Putamen (tissue), 1 donor: Measurements from ENCODE around the gene KLHL29.

Experiments used
- DNase-seq: peaks from one replicate; pipeline ENCODE4 v3.0.0-alpha.2; 2016; ENCODE audit warnings: low spot score

The KLHL29 gene

DNA sequence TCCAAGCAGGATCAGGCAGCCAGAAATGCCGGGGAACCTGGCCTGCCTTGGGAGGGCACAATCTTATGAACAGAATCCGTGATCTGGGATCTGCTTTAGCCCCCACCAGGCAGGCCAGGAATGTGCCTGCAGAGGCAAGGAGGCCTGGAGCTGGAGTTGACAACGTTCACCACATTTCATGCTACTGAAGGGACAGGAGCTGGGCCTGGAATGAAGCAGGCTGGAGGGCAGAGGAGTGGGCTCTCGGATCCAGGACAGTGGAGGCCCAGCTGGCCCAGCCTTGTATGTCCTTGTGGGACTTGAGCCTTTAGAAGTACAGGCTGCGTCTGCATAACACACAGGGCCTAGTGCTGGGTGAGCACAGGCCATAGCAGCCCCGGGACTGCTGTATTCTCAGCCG lies 91.8 kb downstream of the KLHL29 start:
- no peak for DNase-seq

DNA sequence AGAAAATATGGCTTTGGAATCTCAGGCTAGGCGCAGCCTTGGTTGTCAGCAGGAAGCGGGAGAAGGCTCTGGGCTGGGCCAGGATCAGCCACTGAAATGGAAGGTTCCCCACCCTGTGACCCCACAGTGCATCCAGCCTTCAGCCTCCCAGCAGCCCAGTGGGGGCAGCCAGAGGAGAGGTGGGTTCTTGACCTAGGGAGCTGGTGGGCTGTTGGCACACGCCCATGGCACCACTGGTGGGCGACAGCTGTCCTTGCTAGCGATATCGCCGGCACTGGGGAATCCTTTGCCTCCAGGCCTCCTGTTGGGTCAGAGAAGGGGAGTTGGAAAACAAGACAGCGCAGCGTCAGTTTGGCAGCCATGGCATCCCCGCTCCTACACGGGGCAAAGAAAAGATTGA lies 92.4 kb downstream of the KLHL29 start:
- no peak for DNase-seq

DNA sequence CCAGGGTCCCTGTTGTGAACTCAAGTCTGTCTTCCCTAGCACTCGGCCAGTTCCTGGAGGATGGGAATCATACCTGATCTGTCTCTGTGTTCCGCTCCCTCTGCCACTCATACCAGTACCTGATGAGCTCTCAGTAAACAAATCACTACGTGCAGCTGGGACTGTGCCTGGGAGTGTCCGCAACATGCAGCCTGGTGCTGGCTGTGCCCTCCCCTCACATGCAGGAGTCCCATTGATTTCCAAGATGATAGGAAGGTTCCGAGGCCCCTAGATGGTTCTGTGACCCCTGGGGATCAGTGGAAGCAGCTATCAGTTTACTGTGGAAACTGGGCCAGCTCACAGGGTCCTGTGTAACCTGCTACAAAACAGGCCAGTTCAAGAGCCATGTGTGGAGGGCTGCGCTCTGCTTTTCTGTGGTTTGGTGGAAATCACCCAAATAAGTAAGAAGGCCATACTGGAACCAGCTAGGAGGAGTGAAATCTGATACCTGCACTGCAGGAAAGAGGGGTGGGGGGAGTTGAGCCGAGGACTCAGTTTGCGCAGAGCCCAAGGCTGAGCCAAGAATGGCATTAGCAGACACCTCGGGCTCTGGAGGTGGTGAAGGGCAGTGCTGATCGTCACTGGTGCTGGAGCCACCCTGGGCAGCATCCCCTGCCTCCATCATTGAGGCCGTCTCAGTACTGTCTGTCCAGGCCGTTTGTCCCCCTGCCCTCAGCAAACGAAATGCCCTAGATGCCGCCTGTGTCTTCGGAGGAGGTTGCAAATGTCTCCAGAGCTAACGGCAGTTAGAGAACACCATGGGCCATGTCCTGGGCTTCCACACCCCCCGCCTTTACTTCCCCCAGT lies 93.3 kb downstream of the KLHL29 start:
- DNase-seq, result no peak

DNA sequence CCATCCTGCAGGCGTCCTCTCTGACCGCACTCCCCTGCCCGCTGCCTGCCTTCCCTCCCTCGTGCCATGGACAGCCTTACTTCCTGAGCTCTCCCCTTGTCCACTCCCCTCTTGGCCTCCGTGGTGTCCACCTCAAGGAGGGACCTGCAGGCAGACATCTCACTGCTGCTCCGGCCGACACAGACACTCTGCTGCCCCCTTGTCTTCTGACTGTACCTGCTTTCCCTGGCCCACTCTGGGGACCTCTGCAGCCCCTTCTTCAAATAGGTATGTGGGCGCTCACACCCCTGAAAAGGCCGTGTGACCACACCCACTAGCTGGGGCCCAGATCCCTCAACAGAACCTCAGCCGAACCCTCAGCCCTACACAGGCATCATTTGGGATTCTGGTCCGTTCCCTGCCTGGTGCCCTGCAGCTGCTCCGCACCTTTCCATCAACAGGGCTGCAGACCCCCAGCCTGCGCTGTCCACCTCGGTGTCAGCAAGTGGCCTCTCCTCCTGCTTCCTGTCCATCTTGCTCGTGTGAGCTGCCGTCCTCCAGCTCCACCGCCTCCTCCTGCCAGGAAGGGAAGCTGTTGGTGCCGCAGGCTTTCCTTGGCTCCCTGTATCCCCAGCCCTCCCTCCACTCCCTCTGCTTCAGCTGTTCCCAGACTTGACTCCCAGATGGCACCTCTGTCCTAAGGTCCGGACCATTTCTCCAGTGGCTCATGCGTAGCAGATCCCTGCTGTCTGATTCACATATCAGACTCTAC lies 94.1 kb downstream of the KLHL29 start:
- DNase-seq, result no peak

DNA sequence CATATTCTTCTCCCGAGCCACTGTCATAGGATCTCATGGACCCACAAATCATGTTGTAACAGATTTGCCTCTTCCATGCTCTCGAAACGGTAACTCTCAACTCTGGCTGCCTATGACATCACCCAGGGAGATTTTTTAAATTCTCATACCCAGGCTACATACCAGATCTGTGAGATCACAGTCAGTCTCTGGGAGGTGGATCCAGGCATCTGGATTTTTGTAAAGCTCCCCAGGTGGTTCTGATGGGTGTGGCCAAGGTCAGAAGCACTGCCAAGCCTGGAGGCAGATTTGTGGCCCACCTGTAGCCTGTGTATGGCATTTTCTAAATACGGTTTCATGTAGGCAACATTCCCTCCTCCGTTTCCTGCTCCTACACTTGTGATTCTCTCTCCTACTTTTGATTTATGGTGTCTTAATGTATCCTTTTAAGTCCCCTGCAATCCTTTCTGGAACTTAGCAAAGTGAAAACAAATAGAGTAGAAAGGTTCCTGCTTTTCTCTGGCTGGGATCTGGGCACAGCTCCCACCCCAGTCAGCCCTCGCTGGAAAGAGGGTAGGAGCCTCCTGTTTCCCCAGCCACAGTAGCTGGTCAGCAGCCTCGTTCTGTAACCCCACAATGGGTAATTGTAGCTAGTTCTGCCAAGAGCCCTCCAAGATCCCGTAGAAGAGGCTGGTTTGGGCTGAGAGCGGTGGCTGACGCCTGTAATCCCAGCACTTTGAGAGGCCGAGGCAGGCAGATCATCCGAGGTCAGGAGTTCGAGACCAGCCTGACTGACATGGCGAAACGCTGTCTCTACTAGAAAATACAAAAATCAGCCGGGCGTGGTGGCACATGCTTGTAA lies 96.2 kb downstream of the KLHL29 start:
- DNase-seq, result no peak

DNA sequence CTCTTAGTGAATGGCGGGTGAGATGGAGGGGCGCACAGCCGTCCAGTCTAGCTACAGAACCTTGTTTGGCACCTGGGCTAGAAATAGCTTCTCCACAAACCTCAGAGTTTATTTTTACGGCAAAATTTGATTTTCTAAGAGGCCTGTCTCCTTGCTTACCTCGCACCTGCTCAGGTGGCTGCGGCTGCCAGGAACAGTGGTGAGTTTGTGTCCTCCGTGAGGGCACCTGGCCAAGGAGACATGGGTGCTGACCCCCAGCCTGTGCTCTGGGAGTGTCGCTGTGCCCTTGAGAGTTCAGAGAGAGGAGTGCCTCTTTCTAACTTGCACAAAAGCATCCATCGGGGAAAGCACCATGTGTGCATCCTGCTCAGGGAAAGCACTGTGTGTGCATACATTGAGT lies 97.2 kb downstream of the KLHL29 start:
- no peak for DNase-seq

DNA sequence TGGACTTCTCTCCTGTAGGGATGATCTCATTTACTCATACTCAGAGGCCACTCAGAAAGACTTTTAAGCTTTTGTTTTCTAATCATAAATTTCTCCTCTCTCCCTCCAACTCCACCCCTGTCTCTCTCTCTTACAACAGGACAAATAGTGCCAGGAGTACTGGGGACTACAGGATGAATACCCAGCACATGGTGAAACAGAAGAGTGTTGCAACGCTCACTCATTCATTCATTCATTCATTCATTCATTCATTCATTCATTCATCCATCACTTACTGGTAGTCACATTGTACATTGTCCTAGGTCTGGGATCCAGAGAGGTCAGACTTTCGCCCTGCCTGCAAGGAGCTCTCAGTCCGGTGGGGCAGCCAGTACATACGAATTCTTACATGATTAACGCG lies 97.6 kb downstream of the KLHL29 start:
- no peak for DNase-seq

DNA sequence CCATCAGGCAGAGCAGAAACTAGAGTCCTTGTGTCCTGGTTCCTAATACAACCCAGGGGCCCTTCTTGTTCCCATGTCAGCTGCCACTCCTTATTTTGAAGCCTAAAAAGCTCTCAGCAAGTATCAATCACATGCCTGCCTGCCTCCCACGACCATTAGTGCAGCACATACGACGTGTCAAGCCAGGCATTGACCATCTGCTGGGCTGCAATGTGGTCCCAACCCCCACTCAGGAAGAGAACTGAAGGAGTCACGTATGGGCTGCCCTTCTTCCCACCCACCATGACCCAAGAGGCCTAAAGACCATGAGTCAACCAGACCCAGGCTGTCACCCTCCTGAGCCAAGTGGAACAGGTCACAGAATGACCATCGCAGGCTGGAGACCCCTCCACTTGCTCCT lies 98.8 kb downstream of the KLHL29 start:
- DNase-seq, result no peak

DNA sequence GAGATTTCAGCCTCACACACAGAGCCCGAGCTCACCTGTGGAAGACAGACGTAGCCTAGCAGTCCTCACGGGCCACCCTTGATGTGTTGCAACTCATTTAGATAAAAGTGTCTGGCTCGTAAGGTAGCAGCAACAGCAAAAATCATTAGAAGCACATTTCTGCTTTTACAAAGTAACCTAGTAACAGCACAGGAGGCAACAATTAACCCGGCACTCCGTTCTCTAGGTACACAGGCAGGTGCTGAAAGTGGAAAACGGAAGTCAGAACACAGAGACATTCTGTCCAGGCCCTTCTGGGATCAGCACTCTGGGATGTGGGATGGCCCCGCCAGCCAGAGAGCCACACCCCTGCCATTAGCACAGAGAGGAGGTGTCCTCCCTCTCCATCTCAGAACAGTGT lies 99.3 kb downstream of the KLHL29 start:
- DNase-seq, result no peak

DNA sequence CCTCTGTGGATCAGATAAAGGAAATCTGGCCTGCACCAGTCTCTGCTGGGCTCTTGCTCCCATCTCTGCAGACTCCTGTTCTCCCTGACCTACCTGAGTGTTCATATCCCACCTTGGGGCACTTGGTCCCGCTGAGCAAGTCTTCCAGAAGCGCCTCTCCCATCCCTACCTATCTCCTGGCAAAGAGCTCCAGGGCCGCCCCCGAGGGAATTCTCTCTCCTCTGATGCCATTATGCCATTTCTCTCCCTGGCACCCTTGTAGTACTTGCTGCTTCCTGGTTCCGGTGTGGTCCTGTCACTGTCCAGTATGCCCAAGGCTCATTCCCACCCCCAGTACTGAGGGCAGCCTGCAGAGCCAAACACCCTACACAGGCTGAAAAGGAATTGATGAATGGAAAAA lies 99.8 kb downstream of the KLHL29 start:
- DNase-seq, result no peak

DNA sequence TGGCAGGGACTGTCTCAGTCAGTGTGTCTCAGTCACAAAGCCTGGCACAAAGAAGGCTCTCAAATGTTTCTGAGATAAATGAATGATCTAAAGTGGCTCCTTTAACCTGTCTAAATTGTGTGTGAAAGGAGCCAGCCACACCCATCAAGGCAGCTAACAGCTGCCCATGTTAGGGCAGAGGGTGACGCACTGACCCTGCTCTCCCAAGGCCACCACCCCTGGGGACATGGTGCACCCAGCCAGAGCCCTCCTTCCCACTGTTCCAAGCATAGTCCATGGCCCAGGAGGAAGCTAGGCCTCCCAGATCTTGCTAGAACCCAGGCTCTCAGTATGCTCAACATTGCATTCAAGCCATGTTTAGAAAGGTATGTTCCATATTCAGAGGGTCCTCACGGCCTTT lies 100.3 kb downstream of the KLHL29 start:
- DNase-seq, result no peak

DNA sequence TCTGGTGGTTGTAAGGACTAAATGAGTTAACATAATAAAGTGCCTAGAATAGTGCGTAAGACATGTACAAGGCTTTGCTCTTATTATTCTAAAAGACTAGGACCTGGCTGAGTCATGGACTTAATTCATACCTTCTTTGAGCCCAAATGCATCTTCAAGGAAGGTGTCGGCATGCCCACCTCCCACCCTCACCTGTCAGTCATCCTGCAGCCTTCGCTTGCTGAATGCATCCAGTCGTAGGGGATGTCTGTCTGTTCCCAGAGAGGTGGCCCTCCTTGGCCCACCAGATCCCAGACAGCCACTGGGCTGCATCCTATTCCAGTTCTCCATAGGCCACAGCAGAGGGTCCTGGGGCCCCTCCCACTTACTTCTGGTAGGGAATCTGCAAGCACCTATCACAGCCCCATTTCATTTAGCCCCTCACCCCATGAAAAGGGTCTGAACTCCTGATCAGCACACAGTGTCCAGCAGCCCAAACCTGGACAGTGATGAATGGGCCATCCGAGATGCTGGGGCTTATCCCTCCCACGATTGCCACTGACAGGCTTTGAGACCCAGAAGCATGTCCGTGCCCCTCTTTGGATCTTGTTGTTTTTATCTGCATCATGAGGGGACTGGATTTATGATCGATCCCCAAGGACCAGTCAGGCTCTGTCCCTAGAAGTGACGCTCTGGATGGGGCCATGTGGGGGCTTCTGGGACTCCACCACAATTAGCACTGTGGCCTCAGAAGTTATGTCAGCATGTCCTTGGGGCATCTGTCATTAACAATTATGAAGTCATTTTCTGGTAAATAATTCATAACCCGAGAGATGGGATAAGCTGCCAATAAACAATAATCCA lies 101.1 kb downstream of the KLHL29 start:
- DNase-seq, result no peak

DNA sequence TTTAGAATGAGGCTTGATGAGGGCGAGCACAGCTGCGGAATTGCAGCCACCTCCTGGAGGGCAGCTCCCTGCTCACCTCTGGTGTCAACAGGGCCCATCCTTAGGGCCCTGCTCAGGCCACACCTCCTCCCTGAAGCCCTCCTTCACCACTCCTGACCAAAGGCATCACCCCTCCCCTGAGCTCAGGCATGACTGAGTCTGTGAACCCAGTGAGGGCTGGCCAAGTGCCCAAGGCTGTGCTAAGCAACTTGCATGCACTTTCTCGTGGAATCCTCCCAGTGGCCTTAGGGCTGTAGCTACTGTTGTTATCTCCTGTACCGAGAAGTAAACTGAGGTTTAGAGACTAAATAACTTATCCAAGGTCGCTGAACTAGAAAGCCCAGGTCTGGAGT lies 101.7 kb downstream of the KLHL29 start:
- no peak for DNase-seq

DNA sequence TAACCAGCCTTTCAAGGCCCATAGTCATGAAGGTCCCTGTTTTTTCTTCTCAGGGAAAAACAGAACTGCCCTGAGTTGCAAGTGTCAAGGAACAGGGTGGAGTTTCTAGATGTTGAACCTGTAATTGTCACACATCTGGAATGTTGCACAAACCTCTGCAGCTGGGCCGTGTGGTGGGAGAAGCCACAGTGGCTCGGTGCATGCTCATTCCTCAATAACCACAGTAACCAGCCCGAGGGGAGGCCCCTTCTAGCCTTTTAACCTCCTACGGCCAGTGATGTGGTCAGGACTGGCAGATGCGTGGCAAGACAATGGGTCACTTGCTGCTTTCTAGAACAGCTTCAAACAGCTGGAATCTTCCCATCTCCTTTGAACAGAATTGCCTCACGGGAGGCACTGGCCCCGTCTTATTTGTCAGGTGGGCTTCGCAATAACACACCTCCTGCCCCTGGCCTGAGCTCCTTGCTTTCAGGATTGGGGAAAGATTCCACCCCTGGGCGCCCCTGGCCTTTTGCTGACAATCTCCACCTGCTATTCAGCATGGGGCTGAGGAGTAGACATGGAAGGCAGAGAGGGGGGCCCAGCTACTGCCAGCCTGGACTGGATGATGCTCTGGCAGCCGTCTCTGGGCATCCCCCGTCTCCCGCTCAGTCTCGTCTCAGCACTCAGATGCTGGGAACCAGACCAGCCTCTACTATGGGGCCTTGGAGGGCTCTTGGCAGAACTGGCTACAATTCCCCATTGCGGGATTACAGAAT lies 102.9 kb downstream of the KLHL29 start:
- DNase-seq, result no peak

DNA sequence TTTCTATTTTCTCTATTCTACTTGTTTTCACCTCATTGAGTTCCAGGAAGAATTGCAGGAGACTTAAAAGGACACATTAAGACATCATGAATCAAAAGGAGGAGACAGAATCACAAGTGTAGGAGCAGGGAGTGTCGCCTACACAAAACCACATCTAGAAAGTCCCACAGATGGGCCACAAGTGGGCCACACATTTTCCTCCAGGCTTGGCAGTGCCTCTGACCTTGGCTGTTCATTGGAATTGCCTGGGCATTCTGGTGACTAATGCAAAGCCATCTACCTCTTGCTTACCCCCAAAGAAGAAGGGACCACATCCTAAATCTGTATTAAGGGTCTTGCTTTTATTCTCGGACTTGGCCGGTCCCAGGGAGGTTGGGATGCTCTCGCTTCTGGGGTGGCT lies 103.6 kb downstream of the KLHL29 start:
- DNase-seq, result no peak

DNA sequence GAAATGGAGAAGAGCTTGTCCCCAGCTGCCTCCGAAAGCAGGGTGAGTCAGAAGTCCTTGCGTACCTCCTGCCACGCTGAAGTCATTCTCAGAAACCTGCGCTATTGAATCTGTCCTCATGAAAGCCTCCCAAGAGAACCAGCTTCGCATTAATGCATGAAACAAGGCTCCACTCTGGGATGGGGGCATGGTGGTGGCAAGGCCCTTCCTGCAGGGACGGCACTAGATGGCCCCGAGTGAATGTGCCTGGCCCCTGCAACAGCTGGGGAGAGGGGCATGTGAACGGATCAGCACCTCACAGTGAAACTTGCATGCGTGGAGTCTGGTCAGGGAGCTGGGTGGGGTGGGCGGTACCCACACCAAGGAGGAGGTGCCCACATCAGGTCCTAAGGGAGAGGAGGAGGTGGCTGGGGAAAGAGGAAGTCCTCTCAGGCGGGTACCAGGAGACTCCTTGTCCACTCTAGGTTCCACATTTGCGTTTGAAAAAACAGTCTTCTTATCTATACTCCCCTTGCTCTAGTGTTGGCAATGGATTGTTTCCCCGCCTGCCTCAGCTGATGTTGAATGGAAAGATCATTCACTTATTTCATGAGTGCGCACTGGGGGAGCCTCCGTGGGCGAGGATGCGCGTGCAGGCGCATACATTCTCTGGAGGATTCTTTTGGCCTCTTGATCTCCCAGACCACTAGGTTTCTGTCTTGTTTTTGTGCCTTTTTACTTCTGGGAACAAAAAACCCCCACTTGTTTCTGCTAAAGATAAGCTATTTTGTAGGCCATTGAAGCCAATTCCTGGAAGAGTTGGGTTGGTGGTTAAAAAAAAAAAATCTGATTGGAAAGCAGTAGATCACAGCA lies 104.7 kb downstream of the KLHL29 start:
- DNase-seq, result no peak

DNA sequence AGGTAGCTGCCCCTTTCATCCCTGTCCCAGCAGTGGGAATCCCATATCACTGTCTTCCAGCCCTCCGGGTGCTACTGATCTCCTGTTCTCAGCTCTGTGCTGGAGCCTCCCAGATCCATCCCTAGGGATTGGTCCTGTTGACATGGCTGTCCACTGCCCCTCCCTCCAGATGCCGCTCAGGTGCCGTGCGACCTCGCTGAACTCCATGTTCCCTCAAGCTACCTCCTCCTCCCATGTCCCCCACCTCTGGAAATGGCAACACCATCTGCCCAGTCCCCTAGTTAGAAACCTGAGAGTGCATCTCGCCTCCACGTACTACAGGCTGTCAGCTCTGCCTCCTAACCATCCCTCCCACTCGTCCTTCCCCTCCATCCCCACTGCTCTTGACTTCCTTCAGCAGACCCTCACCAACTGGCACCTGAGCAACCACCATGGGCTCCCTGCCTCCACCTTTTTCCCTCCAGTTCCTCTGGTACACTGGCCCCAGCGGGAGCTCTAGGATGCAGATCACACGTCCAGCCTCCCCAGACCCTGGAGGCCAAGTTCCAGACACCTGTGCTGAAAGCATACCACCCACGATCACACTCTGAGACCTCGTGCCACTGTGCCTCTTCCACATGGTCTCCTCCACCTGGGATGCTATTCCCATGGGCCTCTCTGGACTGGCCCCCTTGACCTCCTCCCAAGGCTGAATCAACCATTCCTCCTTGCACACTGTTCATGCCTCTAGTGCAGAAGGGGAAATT lies 106.8 kb downstream of the KLHL29 start:
- DNase-seq, result no peak

DNA sequence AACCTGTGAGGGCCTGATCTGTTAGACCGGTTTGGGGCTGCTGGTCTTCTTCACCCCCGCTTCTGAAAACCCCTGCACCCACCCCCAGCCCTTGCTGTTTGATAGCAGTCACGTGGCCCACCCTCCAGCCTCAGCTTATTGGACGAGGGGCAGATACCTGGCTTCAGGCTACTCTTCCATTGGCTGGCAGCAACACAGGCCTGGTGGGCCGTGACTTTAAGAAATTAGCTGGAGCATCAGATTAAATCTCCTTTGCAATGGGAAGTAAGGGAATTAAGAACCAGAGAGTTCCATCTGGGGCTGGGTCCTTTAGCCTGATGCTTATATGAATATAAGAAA lies 107.3 kb downstream of the KLHL29 start:
- no peak for DNase-seq

DNA sequence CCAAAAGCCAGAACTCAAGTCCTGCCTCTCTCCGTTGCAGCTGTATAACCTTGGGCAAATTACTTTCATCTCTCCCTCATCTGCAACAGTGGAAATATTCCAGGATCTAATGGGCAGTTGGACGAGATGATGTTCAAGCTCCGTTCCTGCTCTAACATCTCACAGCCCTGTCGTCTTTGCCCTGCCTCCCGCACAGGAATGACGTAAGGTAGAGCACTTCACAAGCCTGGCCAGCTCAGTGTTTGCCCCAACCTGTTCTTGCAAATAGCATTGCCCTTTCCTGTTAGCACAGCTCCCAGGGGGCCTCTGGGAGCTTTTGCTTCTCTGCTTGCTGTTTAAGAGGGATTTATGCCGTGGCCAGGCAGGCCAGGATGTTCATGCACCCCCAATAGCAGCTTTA lies 107.9 kb downstream of the KLHL29 start:
- no peak for DNase-seq
